ENCODE results near the gene HIPK2. TPM values are rescaled to one million over a fixed set of nuclear protein-coding genes. Genes with fewer than 3 reads are reported as not detected.

The HIPK2 gene
- total and polyA plus RNA-seq, 2 of the 4 experiments (the other 2 are of a cell fraction) = 22.0 to 27.1 TPM

DNA sequence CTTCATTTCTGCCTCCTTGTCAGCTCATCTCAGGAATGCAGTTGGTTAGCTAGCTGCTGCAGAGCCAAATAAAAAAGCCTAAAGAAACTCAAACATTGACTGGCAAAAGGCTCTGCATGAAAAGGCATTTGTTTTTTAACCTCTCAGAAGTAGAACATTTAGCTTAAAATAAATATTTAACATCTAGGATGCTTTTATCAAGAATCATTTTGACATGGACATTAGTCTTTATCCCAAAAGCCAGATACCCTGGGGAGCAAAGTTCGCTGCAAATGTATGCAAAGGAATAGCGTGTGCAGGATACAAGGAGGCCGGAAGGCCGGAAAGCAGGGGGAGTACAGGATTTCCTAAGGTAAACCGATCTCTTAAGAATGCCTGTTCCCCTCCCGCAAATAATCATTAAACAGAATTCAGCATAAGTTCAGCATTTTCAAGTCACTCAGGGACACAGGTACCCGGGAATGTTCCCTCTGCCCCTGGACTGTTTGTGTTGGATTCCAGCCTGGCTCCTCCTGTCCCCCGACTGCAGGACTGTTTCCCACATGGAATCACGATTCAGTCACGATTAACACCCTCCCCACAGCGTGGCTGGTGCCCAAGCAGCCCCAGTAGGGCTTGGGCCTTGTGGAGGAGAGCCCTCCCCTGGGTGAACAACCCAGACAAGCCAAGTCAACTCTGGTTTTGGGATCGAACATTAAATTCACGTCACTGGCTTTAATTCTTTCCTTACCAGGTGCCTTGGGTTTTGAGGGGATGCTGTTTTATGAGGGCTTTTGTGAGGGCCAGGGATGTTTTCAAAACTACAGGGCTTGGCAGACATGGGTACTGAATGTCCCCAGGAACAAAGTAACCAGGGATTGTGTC is 97.8 kb downstream of the HIPK2 start (continued):
- TF ChIP-seq NFE2L2 (IDR thresholded peaks at IDR 0.05; ENCODE audit: low read depth, low read length) = no peak
- no peak for TF ChIP-seq MAFK (IDR thresholded peaks at IDR 0.05; ENCODE audit: low read depth, low read length)
- TF ChIP-seq RCOR1 (IDR thresholded peaks at IDR 0.05; ENCODE audit: insufficient replicate concordance, low read length) = no peak

- CTCF ChIA-PET = no interaction called here
- Histone ChIP-seq H3K27ac (ENCODE audit: insufficient read depth, low read length) (peak overlapping the region; percentile 4; the same call in 1 of the 2 replicates), H3K9ac (ENCODE audit: low read depth, low read length) (no peak overlapping the region), H2BK15ac (ENCODE audit: low read depth, low read length) (peak overlapping the region; percentile 60; the same call in 2 of the 3 replicates), H4K5ac (ENCODE audit: low read depth, low read length) (0 out of 2 replicates have a peak overlapping the region, but pooled peaks have one; percentile 2), H3K4me2 (ENCODE audit: low read depth, low read length) (no peak overlapping the region), H3K14ac (replicated peaks; ENCODE audit: low read depth, low read length) (peak overlapping the region; percentile 63), H3K36me3 (ENCODE audit: control insufficient read depth, insufficient read depth, low read length) (peaks cover 19% of the 10 kb centered on the region), H2AFZ (replicated peaks; ENCODE audit: low read length, poor library complexity) (peak overlapping the region; percentile 14), H3K4me3 (ENCODE audit: insufficient read depth, low read depth, low read length) (no peak overlapping the region), H3K23ac (ENCODE audit: low read depth, low read length) (peak overlapping the region; percentile 85; the same call in 1 of the 2 replicates), H2BK20ac (ENCODE audit: low read depth, low read length) (peak overlapping the region; percentile 67), H3K9me1 (ENCODE audit: insufficient read depth, low read length) (peaks cover 28% of the 10 kb centered on the region), H3K4me1 (ENCODE audit: control insufficient read depth, insufficient read depth, low read length) (peaks cover 32% of the 10 kb centered on the region), H3K27me3 (ENCODE audit: control insufficient read depth, insufficient read depth, low read length) (no peaks in the 10 kb centered on the region), H4K20me1 (ENCODE audit: insufficient read depth, low read length) (peaks cover 32% of the 10 kb centered on the region), H3K4ac (ENCODE audit: low read depth, low read length) (peak overlapping the region; percentile 86), H2BK5ac (ENCODE audit: low read depth, low read length, poor library complexity, severe bottlenecking) (no peak overlapping the region), H2AK5ac (ENCODE audit: low read depth, low read length) (0 out of 2 replicates have a peak overlapping the region, but pooled peaks have one; percentile 79), H3K79me1 (ENCODE audit: low read depth in 1 of 2, low read length in 2 of 2) (peaks cover 38 to 60% of the 10 kb centered on the region in 2 experiments), H3K56ac (ENCODE audit: extremely low read depth, insufficient read depth, low read length) (no peak overlapping the region), H4K91ac (ENCODE audit: insufficient read depth, low read depth, low read length) (peak overlapping the region; percentile 80; the same call in 1 of the 2 replicates), H3K9me3 (ENCODE audit: control insufficient read depth, insufficient read depth, low read length) (no peaks in the 10 kb centered on the region), H3K18ac (ENCODE audit: low read depth, low read length) (no peak overlapping the region), H4K8ac (ENCODE audit: low read depth in 2 of 2, low read length in 2 of 2) (peak overlapping the region; percentile 19 to 75; a peak in 2 of 4 replicates), H2BK120ac (ENCODE audit: low read depth, low read length) (peak overlapping the region; percentile 84), H2AK9ac (replicated peaks; ENCODE audit: low read depth, low read length, poor library complexity) (peak overlapping the region; percentile 84)
- dilution Hi-C loops (cut with HindIII; ENCODE audit: low sequenced_read_pairs, unreplicated experiment) = no loop called here
- POLR2A ChIA-PET (ENCODE audit: unreplicated experiment) = no interaction called here
- WGBS, 2 experiments (ENCODE audit: extremely low coverage in 2 of 2, insufficient read length in 1 of 2) = no CpG with 5 or more reads among the region's 2 CpGs
- in situ Hi-C loops (cut with MboI; ENCODE audit: low sequenced_read_pairs) = no loop called here
- DNase-seq (no peak), ATAC-seq (ENCODE audit: low read depth) (no peak)
- BruUV-seq (replicated peaks) = no TSS peak
- intact Hi-C loops (cut with micrococcal nuclease) = no loop called here
- TF ChIP-seq MXI1 (IDR thresholded peaks at IDR 0.05; ENCODE audit: borderline replicate concordance, low read depth, low read length) = no peak
- no peak for TF ChIP-seq BHLHE40 (IDR thresholded peaks at IDR 0.05; ENCODE audit: low read depth, low read length)
- no peak for TF ChIP-seq USF2 (IDR thresholded peaks at IDR 0.05; ENCODE audit: low read depth, low read length)
- TF ChIP-seq RAD21 (IDR thresholded peaks at IDR 0.05; ENCODE audit: low read length) = no peak
- TF ChIP-seq, protein P1, sequence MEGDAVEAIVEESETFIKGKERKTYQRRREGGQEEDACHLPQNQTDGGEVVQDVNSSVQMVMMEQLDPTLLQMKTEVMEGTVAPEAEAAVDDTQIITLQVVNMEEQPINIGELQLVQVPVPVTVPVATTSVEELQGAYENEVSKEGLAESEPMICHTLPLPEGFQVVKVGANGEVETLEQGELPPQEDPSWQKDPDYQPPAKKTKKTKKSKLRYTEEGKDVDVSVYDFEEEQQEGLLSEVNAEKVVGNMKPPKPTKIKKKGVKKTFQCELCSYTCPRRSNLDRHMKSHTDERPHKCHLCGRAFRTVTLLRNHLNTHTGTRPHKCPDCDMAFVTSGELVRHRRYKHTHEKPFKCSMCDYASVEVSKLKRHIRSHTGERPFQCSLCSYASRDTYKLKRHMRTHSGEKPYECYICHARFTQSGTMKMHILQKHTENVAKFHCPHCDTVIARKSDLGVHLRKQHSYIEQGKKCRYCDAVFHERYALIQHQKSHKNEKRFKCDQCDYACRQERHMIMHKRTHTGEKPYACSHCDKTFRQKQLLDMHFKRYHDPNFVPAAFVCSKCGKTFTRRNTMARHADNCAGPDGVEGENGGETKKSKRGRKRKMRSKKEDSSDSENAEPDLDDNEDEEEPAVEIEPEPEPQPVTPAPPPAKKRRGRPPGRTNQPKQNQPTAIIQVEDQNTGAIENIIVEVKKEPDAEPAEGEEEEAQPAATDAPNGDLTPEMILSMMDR (conservative IDR thresholded peaks at IDR 0.05; ENCODE audit: low read depth, low read length) = no peak
- no peak for TF ChIP-seq ELK1 (IDR thresholded peaks at IDR 0.05; ENCODE audit: borderline replicate concordance, low read depth, low read length)
- no peak for TF ChIP-seq FOS (IDR thresholded peaks at IDR 0.05; ENCODE audit: low read depth, low read length)
- TF ChIP-seq MAZ (IDR thresholded peaks at IDR 0.05; ENCODE audit: borderline replicate concordance, low read depth, low read length) = no peak
- no peak for TF ChIP-seq CHD1 (IDR thresholded peaks at IDR 0.05; ENCODE audit: low read depth, low read length)
These were observed 101.4 kb downstream of the HIPK2 start for GRCh38 chr7:139676390-139676789.

Measured in IMR-90 (cell line).